T-helper 17 cell (primary cell): ENCODE results near the gene COASY. TPM values are rescaled to one million over a fixed set of nuclear protein-coding genes. Genes with fewer than 3 reads are reported as not detected.
"Not testable (repeated sequence)": the region's sequence is repeated elsewhere in the genome, so short reads cannot be mapped to it uniquely, and the experiment has no call there.

ENCODE experiments used
- ATAC-seq: fragments of 150-1000 bp; cut with Tn5 transposase; 2 replicates; pipeline ENCODE4 v1.10.0; 2021; ENCODE audit warnings: mild to moderate bottlenecking, moderate library complexity
- DNase-seq, 3 donors: peaks; one replicate each; pipeline versions ENCODE4 v3.0.0 to v3.0.0-alpha.2; 2020 to 2021
- H3K9me3 ChIP-seq: one replicate; pipeline ENCODE4 v1.7.0; 2013; ENCODE audit warnings: low read length, mild to moderate bottlenecking; ENCODE audit not compliant: control insufficient read depth, poor library complexity, severe bottlenecking
- H3K27ac Mint-ChIP-seq: one replicate; pipeline ENCODE4 v1.8.0; 2022; ENCODE audit warnings: mild to moderate bottlenecking, moderate library complexity, mixed read lengths
- H3K27me3 Mint-ChIP-seq: one replicate; pipeline ENCODE4 v1.8.0; 2022; ENCODE audit warnings: mixed read lengths
- H3K36me3 Mint-ChIP-seq: one replicate; pipeline ENCODE4 v1.8.0; 2022; ENCODE audit warnings: low read depth, mixed read lengths
- H3K4me1 Mint-ChIP-seq: one replicate; pipeline ENCODE4 v1.8.0; 2022; ENCODE audit warnings: mild to moderate bottlenecking, mixed read lengths
- H3K4me3 Mint-ChIP-seq: one replicate; pipeline ENCODE4 v1.8.0; 2022; ENCODE audit warnings: mild to moderate bottlenecking, moderate library complexity, mixed read lengths
- total RNA-seq, 4 donors: library from RNA in 2 of 4; stranded (reverse) in 2 of 4; gene quantifications; one replicate each; pipeline ENCODE4 v1.2.3 and lab custom pipeline; 2022 to 2026

COASY gene
- total RNA-seq, 2 donors from 2014 or later = 39.1 to 49.4 TPM

GRCh38 chr17:42608305-42609181 is 46.6 kb downstream of the COASY start:
- DNase-seq (peak in 2 of 3 donors; percentile 9 to 12), ATAC-seq (peak; percentile 66)
- Mint-ChIP-seq H3K27me3 (no peaks in the 10 kb centered on the region), H3K27ac (peak overlapping the region; percentile 100), H3K4me1 (peaks cover 35% of the 10 kb centered on the region), H3K36me3 (peaks cover 4% of the 10 kb centered on the region), H3K4me3 (peak overlapping the region; percentile 100)
- H3K9me3 ChIP-seq = no peaks in the 10 kb centered on the region

DNA sequence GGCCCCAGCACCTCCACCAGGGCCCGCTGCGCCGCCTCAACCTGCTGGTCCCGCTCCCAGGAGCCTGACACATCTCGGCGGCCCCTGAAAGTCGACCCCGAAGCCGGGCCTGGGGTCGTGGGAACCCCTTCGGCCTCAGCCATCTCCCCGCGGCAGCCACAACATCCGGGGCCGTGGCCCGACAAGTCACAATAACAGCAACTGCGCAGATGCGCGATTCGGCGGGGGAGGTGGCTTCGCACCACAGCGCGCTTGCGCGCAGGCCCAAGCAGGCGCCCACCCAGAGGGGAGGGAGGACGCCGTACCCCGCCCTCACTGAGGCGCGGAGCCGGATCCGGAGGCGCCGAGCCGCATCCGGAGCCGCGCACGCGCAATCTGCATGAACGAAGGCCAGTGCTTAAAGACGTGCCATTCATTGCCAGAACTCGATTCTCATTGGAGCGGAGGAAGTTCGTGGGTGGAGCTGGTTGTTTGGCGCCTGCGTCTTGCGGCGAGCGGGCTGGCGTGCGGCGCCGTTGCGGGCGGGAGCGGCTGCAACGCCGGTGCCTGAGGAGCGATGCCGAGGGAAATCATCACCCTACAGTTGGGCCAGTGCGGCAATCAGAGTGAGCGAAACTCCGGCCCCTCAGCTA is 47.4 kb downstream of the COASY start, which contains the start of the genes RETREG3 and TUBG1:
RETREG3 (minus strand) TSS at position 193 of the 632 bp plus-strand sequence; CDS start at position 143, 50 bp downstream.
TUBG1 (plus strand) TSS at position 502 of the 632 bp plus-strand sequence; CDS start at position 557, 55 bp downstream.
- DNase-seq = peak; percentile 99
- H3K9me3 ChIP-seq = no peaks in the 10 kb centered on the region
- Mint-ChIP-seq H3K4me1 (peaks cover 30% of the 10 kb centered on the region), H3K4me3 (peak within 1 kb of the TSS; percentile 100), H3K27me3 (no peaks in the 10 kb centered on the region), H3K36me3 (peaks cover 4% of the 10 kb centered on the region), H3K27ac (peak within 1 kb of the TSS; percentile 100)
- peak; percentile 94 for ATAC-seq

GRCh38 chr17:42609814-42610801 is 48.2 kb downstream of the COASY start:
- H3K27ac Mint-ChIP-seq = peak overlapping the region; percentile 100
- ATAC-seq, H3K36me3 Mint-ChIP-seq, H3K27me3 Mint-ChIP-seq, DNase-seq, H3K9me3 ChIP-seq: not testable (repeated sequence)
- peaks cover 25% of the 10 kb centered on the region for H3K4me1 Mint-ChIP-seq
- peak overlapping the region; percentile 100 for H3K4me3 Mint-ChIP-seq

DNA sequence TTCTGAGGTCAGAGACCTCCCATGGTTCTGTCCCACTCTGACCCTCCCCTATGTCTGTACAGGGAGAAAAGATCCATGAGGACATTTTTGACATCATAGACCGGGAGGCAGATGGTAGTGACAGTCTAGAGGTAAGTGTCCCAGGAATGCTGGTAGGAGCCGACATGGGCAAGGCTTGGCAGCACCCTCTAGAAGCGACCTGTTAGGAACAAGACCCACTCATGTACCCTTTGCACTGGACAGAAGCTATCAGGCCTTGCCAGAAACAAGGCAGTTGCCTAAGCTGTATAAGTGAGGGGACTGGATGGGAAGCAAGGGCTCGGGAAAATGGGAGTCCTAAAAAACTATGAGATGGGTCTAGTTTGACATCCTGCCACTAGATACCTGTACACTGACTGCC is 50.1 kb downstream of the COASY start:
- H3K4me3 Mint-ChIP-seq = peak overlapping the region; percentile 19
- ATAC-seq (no peak), DNase-seq (no peak)
- peaks cover 12% of the 10 kb centered on the region for H3K4me1 Mint-ChIP-seq
- no peaks in the 10 kb centered on the region for H3K27me3 Mint-ChIP-seq
- H3K36me3 Mint-ChIP-seq = peaks cover 4% of the 10 kb centered on the region
- H3K27ac Mint-ChIP-seq = no peak overlapping the region
- H3K9me3 ChIP-seq = no peaks in the 10 kb centered on the region

- Mint-ChIP-seq H3K36me3 (peaks cover under 1% of the 10 kb centered on the region), H3K27me3 (no peaks in the 10 kb centered on the region), H3K27ac (no peak overlapping the region), H3K4me3 (no peak overlapping the region), H3K4me1 (peaks cover 12% of the 10 kb centered on the region)
- DNase-seq = no peak
- no peak for ATAC-seq
- no peaks in the 10 kb centered on the region for H3K9me3 ChIP-seq
Observed at GRCh38 chr17:42613699-42614295, 51.8 kb downstream of the COASY start.

Other genes starting within 250 kb of the COASY start
- gene STAT3, start 173.7 kb upstream of the COASY start, total RNA-seq = 100 to 1,000 TPM; 203 to 221 TPM
- gene CAVIN1, start 138.9 kb upstream of the COASY start, total RNA-seq = under 1 TPM; 0.47 to 0.90 TPM
- 10 to 100 TPM; 15.4 to 18.5 TPM for gene ATP6V0A1, start 103.3 kb upstream of the COASY start, total RNA-seq
- gene NAGLU, start 25.9 kb upstream of the COASY start, total RNA-seq = 10 to 100 TPM; 12.5 to 13.2 TPM
- gene HSD17B1, start 9.2 kb upstream of the COASY start, total RNA-seq = 1 to 10 TPM in 1 of 2 donors, under 1 TPM in 1; 0.90 to 1.2 TPM
- gene MLX, start 5.0 kb downstream of the COASY start, total RNA-seq = 10 to 100 TPM; 33.1 to 36.1 TPM
- 1 to 10 TPM; 2.4 to 2.6 TPM for gene PSMC3IP, start 15.6 kb downstream of the COASY start, total RNA-seq
- 10 to 100 TPM; 43.5 to 57.9 TPM for gene RETREG3, start 47.2 kb downstream of the COASY start, total RNA-seq
- gene TUBG1, start 47.5 kb downstream of the COASY start, total RNA-seq = 1 to 10 TPM; 6.1 to 9.8 TPM
- gene TUBG2, start 97.1 kb downstream of the COASY start, total RNA-seq = 10 to 100 TPM in 1 of 2 donors, 1 to 10 TPM in 1; 8.9 to 11.3 TPM
- gene PLEKHH3, start 114.8 kb downstream of the COASY start, total RNA-seq = under 1 TPM; 0.78 to 0.85 TPM
- gene CCR10, start 119.7 kb downstream of the COASY start, total RNA-seq = 1 to 10 TPM; 1.4 to 1.6 TPM
- gene CNTNAP1, start 120.4 kb downstream of the COASY start, total RNA-seq = 1 to 10 TPM; 3.9 to 6.9 TPM
- 10 to 100 TPM; 72.6 to 77.0 TPM for gene EZH1, start 182.9 kb downstream of the COASY start, total RNA-seq
- gene RAMP2, start 199.1 kb downstream of the COASY start, total RNA-seq = not detected
- 10 to 100 TPM; 20.5 to 27.4 TPM for gene VPS25, start 211.3 kb downstream of the COASY start, total RNA-seq
- under 1 TPM in 1 of 2 donors, not detected in 1; 0.31 TPM for gene WNK4, start 218.5 kb downstream of the COASY start, total RNA-seq
- 10 to 100 TPM; 10.1 to 15.2 TPM for gene COA3, start 236.6 kb downstream of the COASY start, total RNA-seq
- gene CNTD1, start 236.7 kb downstream of the COASY start, total RNA-seq = not detected